PC-9 (cell line): ENCODE measurements around the gene CHST11.

ENCODE experiments used
- EZH2 ChIP-seq: fragments of 200-600 bp; sonication (generic); IDR thresholded peaks from 2 replicates; pipeline ENCODE4 v1.8.0; 2017; ENCODE audit warnings: antibody characterized with exemption, low read depth
- TF ChIP-seq, protein P1 (sequence below): fragments of 200-600 bp; sonication (generic); conservative IDR thresholded peaks from 2 replicates; pipeline ENCODE4 v1.6.1; 2017; ENCODE audit warnings: mixed run types, antibody characterized with exemption, mild to moderate bottlenecking, moderate library complexity

DNA sequence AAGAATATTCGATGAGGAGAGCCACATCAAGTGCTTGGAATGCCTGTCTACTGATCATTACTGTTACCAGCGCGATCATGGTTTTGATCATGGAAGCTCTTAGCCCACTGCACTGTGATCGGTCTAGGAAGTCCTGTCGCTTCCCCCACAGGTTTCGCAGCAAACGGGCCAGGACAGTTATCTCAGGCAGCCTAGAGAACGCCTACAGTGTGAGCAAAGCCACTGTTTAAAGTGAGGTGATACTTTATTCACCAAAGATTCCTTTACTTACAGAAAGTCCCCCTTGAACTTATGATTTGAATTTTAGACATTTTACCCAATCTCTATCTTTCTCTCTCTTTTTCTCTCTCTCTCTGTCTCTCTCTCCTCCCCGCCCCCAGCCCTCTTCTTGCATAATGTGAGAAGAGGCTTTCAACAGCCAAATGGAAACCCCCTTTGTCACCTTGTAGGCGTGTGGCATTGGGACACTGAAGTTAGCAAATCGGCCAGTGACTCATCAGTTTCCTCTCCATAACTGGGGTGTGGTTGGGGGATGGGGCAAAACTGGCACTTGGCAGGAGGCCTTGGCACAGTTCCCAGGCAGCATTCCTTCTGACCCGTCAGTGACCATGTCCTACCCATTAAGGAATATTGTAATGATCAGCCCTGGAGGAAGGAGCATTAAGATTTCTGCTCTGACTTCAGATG, 214.8 kb downstream of the CHST11 start:
- TF ChIP-seq, protein P1, sequence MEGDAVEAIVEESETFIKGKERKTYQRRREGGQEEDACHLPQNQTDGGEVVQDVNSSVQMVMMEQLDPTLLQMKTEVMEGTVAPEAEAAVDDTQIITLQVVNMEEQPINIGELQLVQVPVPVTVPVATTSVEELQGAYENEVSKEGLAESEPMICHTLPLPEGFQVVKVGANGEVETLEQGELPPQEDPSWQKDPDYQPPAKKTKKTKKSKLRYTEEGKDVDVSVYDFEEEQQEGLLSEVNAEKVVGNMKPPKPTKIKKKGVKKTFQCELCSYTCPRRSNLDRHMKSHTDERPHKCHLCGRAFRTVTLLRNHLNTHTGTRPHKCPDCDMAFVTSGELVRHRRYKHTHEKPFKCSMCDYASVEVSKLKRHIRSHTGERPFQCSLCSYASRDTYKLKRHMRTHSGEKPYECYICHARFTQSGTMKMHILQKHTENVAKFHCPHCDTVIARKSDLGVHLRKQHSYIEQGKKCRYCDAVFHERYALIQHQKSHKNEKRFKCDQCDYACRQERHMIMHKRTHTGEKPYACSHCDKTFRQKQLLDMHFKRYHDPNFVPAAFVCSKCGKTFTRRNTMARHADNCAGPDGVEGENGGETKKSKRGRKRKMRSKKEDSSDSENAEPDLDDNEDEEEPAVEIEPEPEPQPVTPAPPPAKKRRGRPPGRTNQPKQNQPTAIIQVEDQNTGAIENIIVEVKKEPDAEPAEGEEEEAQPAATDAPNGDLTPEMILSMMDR, result no peak
- TF ChIP-seq EZH2, result no peak
